NCI-H2029 treated with DMSO at 0.1 percent for 48 hours (cell line): ENCODE data around the gene VSTM2B.

ENCODE experiments used
- DNase-seq: peaks from one replicate; lab custom pipeline; 2025; lab: John Stamatoyannopoulos, UW

VSTM2B gene

DNA sequence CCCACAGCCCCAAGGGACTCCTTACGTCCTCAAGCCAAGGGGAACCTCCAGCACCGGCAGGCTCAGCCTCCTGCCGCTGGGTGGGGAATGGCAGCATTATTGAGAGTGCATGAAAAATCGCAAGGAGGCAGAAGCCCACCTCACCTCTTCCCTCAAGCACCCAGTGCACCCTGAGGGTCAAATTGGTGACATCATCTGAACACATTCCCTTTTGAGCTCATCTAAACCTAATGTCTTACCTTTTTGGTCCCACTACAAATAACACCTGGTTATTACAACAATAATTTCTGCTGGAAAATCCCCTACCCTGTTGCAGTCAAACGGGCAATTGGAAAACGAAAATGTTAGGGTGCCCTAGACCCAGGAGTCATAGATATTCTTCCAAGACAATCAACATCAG is 68.1 kb downstream of the VSTM2B start:
- DNase-seq: no peak

DNA sequence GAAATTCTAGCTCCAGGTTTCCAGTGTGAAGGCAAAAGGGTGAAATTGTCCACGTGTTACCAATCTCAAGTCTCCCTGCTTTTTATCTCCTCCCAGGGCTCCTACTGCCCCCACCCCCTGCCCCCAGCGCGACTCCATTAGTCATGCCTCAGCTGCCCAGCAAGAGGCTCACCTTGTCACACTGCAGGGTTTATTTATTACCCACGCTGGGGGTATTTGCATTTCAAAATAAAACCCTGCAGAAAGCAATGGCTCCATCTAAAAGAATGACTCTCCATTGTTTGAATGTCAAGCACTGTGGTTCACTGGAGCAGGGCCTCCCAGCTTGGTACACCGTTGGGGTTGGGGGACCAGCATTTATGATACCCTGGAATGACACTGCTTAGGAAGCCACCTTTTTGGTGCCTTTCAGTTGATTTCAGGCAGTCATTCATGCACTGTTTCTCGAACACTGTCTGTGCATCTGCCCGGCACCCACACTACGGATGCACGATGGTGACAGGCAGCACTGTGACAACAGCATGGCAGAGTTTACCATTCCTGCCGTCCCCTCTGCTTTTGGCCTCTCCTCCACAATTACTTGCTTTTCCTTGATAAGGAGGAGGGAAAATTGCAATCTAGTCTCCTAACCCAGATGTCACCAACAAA is 70.4 kb downstream of the VSTM2B start:
- peak; percentile 84 for DNase-seq

DNA sequence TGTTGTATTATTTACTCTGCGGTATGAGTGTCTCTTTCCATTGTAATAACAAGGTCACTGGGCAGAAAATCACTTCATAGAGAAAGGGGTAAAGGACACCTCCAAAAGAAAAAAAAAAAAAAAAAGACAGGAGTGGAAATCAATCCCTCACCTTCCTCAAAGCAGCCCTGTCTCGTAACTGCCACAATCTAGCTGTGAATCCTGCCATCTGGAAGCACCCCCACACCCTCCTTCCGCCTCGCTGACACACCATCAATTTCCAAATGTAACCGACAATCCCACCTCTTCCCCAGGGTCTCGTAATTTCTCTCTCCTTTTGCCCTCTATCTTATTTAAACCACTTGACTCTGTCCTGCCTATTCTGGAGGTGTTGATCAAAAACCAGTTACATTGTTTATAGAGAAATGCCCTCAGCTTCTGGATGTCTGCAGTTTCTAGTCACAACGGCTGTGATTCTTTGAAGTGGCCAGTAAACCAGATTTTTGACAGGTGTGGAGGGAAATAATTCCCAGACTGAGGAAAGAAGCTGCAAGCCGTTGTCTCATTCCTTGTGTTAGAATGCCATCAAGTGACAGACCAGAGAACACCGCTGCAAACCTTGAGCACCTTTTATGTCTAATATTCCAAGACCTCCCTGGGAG is 71.2 kb downstream of the VSTM2B start:
- peak; percentile 93 for DNase-seq

DNA sequence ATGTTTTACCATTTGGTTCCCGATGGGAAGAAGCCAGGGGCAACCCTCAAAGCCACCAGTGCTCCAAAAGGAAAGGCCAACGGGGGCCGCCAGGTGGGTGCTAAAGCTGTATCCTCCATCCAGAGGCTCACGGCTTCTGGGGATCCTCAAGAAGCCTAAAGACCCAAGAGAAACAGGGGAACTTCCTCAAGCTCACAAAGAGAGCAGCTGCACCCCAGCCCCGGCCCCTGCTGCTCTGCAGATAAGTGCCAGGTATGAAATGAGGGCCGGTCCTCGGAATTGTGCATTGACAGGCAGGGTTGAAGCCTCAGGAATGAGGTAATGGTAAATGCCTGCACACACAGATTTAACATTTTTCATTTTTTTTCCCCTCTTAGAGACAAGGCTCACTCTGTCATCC is 72.2 kb downstream of the VSTM2B start:
- no peak for DNase-seq

DNA sequence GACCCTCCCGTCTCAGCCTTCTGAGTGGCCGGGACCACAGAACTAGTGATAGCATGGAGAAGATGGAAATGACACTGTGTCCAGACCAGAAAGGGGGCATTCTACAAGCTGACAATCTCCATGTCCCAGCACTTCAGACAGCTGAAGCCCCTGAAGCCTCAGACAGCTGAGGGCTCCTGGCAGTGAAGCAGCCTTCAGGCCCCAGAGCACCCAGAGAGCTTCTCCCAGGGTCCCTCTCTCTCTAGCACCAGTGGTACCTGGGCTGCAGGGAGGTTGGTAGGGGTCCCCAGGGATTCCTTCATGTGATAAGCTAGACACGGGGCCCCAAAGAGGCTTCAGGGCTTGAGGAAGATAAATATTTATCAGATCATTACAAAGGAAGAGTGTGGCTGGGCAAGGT is 72.7 kb downstream of the VSTM2B start:
- no peak for DNase-seq

DNA sequence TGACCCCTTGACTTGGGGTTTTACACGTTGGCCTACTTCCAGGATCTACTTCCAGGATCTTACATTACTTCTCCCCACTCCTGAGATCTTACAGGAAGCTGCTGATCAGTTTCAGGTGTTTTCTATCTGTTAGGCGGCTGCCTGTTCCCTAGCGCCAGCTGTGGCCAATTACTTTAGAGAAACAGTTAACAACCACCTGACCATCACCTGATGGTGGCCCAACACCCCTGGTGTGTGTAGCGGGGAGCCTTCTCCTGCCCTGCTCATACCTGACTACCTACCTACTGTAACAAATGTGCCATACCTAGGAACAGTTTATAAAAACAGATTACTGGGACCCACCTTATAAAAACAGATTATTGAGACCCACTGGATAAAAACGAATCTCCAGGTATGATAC is 77.5 kb downstream of the VSTM2B start:
- DNase-seq: no peak

DNA sequence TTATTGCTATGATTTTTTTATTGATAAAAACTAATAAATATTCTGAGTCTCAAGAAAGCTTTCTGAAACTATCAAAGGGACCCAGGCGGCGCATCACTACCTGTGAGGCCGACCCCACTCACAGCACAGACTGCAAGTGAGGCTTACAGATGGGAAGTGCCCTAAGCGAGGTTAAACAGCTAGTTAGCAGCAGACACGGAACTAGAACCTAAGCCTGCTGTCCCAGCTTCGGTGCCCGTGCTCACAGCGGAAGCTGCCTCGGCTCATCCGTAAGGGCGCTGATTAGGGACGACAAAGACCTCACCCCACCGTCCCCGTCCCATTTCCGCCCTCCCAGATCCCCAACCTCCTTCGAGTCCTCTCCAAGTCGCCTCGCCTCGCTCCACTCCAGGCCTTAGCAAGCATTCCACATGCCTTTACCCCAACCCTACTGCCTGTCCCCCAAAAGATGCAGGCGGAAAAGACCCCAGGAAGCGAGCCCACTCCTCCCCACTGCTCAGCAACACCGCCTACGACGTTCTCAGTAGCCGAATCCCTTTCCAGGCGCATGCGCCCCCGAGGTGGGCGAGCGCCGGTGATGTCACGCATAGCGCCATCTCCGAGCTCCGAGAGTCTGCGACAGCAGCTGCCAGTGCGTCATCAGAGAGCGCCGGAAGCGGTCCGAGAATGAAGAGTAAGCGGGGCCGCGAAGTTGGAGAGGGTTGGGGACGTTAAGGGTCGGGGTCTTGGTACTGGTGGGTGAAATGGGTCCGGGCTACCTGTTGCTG is 80.0 kb downstream of the VSTM2B start, which contains the start of gene POP4:
Gene POP4, plus strand, starts transcription at position 631 of the 767 bp plus-strand sequence. Its CDS starts 36 bp downstream, at position 667.
- peak; percentile 60 for DNase-seq

DNA sequence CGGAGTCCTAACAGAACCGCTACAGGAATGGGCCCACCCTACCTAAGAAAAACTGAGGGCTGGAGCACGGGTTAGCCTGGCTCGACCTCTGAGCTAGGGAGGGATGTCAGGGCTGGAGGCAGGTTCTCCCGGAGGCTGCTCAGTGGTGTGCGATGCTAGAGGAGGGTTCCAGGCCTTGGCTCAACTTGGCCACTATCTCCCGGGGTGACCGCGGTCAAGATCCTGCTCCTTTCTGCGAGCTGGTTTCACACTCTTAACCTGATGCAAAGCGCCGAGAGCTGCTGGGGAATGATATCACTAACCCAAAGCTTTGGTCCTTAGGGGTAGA is 80.6 kb downstream of the VSTM2B start:
- DNase-seq: no peak

DNA sequence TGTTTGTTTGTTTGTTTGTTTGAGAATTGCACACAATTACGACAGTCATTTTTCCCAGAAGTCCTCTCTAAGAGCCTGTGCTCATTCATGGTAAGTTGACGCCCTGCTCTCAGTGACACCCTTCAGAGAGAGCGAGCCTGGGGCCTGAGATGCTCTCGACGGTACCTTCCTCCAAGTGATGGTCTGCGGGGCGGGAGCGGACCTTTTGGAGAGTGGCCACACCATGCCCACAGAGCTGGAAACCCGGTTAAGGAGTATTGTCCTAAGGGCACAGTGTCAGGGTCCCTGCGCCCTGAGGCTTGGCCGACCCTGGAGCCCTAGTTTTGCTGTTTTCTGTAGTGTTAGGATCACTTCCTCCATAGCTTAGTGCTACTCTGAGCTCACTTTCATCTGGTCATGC is 83.8 kb downstream of the VSTM2B start:
- no peak for DNase-seq

DNA sequence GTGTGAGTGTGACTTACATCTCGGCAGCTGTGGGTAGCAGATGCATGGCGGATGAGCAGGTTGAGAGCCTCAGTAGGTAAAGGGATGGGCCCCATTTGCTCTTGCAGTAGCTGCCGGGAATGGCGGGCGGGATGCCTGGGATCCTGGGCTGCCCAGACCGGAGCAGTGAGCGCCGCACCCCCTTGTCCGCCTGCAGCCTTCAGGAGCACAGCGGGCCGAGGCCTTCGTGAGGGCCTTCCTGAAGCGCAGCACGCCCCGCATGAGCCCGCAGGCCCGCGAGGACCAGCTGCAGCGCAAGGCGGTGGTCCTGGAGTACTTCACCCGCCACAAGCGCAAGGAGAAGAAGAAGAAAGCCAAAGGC is 84.4 kb downstream of the VSTM2B start:
- DNase-seq: no peak

DNA sequence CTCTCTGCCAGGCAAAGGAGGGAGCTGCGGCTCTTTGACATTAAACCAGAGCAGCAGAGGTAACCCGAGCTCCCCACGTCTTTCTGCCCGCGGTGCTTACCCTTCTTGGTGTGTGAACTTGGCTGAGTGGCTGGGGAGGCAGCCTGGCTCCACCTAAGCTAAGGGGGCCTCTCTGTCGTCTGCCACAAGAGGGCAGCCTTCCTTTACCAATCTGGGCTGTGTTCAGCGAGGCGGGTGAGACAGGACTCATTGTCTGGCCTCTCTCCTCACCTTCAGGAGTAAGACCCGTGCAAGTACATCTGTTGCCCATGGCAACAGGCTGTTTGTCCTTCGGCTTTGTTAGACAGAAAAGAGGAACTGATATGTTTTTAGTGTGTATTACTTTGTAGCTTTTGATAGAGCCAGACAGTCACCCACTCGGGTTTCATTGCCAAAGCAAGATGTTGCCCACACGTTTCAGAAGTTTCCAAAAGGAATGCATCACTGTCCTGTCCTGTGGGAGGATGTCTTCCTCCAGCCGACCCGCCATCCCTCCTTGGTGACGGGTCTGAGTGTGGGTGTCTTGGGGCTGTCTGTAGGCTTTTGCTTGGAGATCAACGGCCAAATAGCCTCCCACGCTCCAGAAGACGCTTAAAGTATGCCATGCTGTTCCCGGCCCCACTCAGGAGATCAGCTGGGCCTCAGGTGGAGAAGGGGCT is 84.9 kb downstream of the VSTM2B start:
- DNase-seq: peak; percentile 66

DNA sequence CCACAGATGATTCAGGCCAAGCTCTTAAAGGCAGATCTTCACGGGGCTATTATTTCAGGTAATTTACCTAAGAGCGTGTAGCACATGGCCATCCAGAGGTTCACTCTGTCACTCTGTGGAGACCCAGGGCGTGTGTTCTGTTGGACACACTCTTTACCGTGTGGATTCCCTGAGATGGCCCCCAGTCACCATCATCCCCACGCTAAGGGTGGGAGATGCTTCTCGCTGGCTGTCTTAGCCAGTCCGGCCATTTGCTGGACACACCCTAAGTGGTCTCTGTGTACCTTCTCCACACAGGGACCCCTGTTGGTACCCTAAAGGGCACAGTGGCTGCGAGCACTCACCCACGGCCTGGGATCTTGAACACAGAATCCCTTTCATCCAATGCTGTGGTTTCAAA is 86.3 kb downstream of the VSTM2B start:
- DNase-seq: no peak

DNA sequence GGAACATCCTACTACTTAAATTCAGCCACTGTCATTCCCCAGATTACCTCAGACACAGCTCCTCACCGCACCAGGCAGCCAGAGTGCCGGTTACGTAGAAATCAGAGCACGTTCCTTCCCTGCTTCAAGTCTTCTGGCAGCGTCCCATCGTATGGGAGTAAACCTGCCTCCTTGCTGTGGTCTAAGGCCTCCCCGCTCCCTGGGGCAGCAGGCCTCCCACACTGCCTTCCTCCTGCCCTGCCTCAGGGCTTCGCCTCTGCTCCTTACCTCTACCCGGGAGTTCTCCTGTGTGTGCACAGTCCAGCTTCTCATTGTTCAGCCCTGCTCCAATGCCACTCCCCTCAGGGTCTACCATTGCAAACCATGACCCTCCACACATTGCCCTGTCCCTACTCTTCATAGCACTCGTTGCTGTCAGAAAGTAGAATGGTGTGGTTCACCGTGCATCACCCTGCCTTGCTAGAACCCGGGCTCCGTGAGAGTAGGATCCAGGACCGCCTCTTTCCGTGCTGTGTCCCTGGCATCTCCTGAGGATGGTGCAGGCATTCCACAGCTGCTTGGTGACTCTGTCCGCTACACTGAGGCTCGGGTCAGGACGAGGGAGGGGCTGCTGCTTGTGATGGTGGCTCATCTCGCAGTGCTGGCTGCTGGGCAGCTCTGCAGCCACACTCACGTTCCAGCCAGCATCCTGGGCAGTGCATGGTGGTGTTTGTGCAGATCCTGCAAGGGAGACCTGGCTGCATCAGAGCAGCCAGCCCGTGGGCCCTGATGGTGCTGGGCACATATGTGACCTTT is 87.2 kb downstream of the VSTM2B start:
- DNase-seq: no peak

DNA sequence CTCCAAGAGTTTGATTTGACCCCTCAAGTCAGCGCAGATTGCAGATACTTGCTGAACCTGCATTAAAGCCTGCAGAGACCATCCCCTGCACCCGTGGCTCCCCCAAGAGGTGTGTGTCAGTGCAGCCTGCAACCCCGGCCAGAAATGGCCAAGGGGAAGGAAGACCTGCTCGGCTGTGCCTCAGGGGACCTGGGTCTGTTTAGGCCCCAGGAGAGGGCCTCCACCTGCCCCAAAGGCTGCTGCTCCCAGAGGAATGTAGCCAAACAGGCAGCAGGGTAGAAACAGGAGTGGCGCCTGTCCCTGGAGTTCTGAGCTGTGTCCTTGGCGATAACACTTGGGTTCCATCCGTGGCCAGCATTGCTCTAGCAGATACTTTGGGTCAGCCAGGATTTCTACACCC is 88.3 kb downstream of the VSTM2B start:
- DNase-seq: no peak
